CD4-positive, alpha-beta T cell treated with Interleukin-12 subunit alpha and Interleukin-12 subunit beta, for 1 hour (primary cell): ENCODE results near the gene VAPA.
"Not testable (repeated sequence)": the region's sequence is repeated elsewhere in the genome, so short reads cannot be mapped to it uniquely, and the experiment has no call there.

Experiments used
- DNase-seq: peaks from one replicate; pipeline ENCODE4 v3.0.0-alpha.2; 2020

The VAPA gene

DNA sequence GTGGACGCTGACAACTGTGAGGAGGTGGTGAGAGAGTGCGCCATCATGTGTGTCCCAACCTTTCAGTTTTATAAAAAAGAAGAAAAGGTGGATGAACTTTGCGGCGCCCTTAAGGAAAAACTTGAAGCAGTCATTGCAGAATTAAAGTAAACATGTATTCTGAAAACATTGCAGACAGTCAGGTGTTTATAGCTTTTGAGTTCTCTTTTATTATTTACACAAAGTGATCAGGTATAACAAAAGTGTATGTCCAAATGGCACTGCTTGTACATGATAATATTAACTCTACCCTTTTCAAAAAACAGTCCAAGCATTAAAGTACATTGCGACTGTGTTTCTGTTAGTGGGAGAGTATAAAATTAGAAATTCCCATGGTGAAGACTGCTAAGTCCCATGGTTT lies 25.8 kb upstream of the VAPA start:
- no peak for DNase-seq

DNA sequence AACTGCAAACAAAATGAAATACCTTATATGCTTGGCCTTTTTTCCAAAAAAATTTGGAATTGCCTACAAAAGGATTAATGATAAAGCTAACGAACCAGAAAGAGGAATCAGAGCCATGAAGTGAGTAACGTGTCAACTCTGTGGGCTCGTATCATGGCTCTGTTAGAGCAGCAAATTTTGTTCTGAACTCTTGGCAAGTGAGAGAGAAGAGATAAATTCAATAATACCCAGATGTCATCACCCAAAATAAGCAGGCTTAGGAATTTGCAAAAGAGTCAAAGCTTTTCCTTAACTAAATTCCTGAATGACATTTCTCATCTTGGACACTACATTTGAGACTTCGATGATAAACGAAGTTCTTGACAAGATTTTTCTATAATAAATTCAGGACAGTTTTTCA lies 23.6 kb upstream of the VAPA start:
- DNase-seq = no peak

DNA sequence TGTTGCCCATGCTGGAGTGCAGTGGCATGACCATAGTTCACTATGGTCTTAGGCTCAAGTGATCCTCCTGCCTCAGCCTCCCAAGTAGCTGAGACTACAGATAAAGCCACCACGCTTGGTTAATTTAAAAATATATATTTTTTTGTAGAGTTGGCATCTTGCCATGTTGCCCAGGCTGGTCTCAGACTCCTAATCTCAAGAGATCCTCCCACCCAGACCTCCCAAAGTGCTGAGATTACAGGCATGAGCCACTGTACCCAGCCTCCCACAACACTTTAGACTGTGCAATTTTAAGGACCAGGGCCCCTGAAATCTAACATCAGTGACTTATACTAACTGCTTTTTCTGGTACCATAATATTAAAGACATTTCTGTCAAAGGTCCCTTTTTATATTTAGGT lies 22.9 kb upstream of the VAPA start:
- DNase-seq = no peak

DNA sequence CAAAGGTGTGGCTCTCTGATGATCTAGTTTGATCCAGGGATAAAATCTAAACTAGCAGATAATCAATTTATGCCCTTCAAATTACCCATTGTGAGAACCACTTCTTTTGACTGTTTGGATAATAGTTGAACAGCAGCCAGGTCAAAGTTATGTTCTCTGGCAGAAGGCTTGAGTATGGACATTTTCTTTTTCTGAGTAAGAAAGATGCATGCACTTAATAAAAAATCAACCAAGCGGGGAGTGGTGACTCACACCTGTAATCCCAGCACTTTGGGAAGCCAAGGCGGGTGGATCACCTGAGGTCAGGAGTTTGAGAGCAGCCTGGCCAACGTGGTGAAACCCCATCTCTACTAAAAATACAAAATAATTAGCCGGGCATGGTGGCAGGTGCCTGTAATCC lies 22.3 kb upstream of the VAPA start:
- DNase-seq = not testable (repeated sequence)

DNA sequence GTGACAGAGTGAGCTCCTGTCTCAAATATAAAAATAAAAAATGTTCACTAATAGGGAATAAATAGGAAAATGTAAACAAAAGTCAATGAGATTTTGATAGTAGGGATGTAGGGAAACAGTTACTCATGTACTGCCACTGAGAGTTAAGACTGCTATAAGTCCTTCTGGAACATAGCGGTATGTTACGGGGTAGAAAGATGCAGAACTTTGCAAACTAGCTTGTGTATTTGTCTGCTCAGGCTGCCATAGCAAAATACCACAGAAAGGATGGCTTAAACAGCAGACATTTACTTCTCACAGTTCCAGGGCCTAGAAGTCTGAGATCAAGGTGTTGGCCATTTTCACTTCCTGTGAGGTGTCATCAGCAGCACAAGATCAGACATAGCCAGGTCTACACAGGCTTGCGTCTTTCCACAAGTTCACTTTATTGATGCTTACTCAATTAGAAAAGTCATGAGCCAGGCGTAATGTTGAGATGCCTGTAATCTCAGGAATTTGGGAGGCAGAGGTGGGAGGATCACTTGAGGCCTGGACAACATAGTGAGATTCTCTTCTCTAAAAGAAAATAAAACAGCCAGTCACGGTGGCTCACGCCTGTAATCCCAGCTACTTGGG lies 19.3 kb upstream of the VAPA start:
- DNase-seq = no peak

DNA sequence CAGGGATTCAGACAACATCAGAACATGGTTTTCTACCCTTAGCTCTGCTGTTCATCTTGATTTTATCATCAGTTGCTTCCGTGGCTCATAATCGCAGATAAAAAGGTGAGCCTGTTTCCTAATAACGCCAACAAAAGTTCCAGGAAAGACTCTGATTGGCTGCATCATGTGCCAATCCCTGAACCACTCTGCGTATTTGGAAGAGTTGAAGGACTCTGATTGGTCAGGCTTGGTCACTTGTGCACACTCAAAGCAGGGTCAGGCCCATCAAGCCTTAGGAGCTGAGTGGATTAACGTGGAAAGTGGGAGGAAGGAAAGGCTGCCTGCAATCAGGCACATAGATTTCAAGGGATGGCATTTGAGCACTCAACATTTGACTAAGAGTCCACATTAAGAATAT lies 16.7 kb upstream of the VAPA start:
- no peak for DNase-seq

DNA sequence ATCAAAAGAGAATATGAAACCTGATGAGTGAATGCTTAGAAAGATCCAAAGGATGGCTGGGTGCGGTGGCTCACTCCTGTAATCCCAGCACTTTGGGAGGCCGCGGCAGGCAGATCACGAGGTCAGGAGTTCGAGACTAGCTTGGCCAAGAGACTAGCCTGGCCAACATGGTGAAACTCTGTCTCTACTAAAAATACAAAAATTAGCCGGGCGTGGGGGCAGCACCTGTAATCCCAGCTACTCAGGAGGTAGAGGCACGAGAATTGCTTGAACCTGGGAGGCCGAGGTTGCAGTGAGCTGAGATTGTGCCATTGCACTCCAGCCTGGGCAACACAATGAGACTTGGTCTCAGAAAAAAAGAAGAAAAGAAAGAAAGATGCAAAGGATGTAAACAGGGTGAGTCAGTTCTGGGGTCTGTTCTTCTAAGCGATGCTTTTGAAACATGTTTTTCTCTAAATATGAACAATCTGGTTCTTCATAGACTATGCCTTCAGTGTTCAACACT lies 16.0 kb upstream of the VAPA start:
- DNase-seq = not testable (repeated sequence)

DNA sequence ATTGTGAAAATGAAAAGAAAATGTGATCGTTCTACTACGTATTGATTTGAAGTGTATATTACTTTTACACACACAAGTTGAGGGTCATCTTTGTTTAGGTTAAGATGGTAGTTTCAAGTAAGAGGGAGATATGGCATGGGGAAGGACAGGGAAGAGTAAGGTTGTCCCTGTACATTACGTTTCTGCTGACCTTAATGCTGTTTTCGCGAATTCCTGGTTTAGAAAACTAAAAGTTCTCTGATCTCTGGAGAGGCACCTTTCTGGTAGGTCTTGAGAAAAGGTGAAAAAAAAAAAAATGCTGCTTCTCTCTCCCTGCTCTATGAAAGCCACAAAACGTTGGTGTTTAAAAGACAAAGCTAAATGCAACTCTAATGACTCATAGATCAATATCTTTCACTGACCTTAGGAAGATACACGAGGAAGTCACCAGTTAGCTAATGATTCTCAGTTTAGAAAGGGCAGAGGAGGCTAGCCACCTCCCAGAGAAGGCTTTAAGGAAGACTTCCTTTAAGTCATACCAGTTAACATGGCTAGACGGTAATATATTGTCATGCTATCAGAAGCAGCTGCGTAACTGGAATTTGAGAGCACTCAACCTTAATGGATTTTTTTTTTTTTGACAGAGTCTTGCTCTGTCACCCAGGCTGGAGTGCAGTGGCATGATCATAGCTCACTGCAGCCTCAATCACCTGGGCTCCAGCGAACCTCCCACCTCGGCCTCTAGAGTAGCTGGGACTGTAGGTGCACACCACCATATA lies 14.8 kb upstream of the VAPA start:
- no peak for DNase-seq

DNA sequence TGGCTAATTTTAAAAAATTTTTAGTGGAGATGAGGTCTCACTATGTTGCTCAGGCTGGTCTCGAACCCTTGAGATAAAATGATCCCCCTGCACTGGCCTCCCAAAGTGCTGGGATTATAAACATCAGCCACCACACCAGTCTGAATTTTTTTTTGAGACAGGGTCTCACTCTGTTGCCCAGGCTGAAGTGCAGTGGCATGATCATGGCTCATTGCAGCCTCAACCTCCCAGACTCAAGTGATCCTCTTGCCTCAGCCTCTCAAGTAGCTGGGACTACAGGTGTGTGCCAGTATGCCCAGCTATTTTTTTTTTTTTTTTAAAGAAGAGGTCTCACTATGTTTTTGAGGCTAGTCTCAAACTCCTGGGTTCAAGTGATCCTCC lies 14.3 kb upstream of the VAPA start:
- not testable (repeated sequence) for DNase-seq

DNA sequence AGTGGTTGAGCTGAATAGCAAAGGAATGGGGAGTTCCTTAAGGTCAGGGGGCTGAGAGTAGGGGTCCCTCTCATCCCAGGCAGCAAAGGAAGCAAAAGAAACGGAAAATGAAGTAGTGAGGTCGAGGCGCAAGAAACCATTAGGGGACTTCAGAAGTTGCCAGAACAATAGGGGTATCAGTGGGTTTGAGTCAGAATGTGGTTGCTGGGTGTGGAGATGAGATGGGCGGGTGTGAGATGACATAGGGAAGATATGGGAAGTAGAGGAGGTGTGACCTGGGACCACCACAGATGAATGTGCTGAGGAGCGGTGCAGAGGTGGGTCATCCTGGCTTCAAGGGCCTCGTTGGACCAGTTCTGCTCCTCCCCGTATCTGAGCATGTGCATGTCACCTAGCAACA lies 13.1 kb upstream of the VAPA start:
- DNase-seq = no peak

DNA sequence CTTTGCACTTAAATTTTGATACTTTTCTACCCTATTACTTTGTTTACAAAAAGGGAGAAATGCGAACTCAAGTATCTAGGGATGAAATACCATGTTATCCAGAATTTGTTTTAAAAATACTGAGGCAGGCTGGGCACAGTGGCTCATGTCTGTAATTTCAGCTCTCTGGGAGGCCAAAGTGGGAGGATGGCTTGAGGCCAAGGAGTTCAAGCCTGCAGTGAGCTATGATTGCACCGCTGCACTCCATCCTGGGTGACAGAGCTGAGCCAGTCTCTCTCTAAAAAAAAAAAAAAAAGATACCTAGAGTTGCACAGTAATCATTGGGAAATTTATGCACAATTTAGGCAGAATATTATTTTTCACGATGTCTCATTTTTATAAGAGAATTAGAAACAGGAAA lies 12.4 kb upstream of the VAPA start:
- no peak for DNase-seq

DNA sequence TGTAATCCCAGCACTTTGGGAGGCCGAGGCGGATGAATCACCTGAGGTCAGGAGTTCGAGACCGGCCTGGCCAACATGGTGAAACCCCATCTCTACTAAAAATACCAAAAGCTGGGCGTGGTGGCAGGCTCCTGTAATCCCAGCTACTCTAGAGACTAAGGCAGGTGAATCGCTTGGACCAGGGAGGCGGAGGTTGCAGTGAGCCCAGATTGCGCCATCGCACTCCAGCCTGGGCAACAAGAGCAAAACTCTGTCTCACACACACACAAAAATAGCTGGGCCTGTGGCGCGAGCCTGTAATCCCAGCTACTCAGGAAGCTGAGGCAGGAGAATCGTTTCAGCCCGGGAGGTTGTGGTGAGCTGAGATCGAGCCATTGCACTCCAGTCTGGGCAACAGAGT lies 11.6 kb upstream of the VAPA start:
- not testable (repeated sequence) for DNase-seq

DNA sequence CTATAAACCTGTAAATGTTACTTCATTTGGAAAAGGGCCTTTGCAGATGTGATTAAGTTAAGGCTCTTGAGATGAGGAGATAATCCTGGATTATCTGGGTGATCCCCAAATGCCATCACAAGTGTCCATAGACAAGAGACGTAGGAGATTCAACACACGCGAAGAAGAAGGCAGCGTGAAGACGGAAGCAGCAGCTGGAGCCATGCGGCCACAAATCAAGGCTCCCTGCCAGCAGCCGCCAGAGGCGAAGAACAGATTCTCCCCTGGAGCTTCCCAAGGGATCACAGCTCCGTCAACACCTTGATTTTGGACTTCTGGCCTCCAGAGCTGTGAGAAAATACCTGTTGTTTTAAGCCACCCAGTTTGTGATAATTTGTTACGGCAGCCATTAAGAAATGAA lies 11.0 kb upstream of the VAPA start:
- DNase-seq = no peak

DNA sequence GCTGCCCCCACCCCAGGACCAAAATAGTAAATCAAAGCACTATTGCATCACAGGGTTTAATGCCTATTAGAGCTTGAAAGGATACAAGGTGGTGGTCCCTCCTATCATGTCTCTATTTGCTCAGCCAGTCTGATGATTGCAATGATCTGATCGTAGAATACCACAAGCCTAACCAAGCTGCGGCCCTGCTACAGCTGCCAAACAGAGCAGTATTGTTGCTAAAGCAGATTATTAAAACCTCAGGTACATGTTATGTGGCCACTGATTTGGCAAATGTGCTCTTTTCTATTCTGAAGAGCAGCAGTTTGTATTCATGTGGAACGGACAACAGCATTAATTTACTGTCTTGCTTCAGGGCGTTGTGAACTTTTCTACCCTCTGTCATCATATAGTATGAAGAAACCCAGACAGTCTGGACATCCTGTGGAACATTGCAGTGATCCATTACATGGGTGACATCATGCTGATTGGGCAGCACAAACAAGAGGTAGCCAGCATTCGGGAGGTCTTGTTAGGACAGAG lies 8.4 kb upstream of the VAPA start:
- DNase-seq = no peak

DNA sequence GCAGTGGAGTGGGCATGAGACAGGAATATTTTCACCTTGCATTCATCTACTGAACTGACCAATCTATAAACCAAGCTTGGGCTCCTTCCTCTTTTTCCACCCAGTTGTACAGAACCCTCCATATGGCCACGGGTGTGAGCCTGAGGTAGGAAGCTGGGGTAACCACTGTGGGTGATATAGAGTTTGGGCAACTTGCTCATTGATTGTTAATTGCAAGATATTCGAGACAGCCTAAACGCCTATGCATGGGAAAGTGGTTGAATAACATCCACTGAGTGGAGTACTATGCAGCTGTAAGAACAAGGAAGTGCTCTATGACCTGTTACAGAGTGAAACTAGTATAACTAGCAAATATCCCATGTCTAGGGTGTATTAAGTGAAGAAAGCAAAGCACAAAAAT lies 7.3 kb upstream of the VAPA start:
- no peak for DNase-seq

DNA sequence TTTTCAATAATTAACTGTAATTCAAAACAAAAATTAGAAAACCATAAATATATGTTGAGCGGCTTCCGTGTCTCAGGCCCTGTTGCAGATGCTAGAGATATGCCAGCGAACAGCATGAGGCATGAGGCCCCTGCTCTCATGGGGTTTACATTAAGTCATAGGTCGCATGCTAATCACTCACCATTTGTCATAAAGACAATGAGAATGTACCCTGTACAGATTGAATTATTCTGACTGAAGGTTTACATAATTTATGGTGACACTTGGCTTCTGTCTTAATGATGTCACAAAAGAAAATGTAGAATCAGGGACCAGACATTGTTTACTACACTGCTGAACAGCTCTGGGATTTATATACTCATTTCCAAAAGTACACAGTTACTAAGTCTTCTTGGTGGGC lies 5.9 kb upstream of the VAPA start:
- no peak for DNase-seq

DNA sequence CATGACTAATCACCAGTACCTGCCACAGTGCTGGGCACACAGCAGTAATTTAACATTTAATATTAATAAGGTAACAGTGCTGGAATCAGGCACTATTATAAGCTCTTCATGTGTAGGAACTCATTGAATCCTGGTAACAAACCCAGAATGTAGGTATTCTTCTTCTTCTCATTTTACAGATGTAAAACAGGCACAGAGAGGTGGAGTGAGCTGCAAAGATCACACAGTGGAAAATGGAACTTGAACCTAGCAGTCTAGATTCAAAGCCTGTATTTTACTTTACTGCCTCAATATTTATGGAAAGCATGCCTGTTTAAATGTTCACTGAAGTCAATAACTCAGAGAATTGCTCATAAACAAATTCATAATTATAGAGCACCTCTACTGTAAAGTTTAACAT lies 3.7 kb upstream of the VAPA start:
- DNase-seq = no peak

DNA sequence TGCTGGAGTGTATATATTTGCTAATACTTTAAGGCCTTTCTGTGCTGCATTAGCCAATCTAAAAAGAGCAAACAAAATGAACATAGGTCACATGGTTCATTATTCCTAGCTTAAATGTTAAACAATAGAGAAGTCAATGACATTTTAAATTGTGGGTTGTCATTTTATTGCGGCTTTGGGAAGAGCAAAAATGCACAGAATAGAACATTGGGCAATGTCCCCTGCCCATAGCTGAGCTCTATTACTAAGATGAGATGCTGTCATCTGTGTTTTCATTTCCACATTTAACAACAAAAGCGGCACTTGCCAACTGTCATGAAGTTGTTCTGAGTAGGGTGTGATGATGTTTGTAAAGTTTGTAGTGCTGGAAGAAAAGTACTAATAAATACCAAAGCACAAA lies 3.2 kb upstream of the VAPA start:
- no peak for DNase-seq

DNA sequence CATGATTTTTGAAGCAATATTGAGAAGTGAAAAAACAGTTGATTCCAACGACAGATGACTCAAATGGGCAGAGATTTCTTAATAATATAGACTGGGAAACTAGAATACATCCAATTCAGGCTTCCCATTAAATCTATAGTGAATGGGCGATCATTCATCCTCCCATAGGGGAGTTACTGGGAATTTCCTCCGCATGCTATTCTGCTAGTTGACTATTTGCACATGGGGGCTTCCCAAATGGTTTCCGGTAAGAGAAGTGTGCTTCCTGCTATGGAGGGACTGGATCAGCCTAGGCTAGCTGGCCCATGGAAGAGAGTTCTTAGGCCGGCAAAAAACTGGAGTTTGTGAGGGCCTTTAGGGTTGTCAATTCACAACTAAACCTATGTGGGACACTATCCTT lies 2.6 kb upstream of the VAPA start:
- DNase-seq = no peak

DNA sequence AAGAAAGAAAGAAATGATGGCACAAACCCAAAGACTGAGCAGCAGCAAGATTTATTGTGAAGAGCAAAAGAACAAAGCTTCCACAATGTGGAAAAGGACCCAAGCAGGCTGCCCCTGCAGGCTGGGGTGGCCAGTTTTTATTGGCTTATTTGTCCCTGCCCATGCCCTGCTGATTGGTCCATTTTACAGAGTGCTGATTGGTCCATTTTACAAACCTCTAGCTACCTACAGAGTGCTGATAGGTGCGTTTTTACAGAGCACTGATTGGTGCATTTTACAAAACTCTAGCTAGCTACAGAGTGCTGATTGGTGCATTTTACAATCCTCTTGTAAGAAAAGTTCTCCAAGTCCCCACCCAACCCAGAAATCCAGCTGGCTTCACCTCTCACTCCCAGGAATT lies 1.5 kb upstream of the VAPA start:
- DNase-seq = peak; percentile 15

DNA sequence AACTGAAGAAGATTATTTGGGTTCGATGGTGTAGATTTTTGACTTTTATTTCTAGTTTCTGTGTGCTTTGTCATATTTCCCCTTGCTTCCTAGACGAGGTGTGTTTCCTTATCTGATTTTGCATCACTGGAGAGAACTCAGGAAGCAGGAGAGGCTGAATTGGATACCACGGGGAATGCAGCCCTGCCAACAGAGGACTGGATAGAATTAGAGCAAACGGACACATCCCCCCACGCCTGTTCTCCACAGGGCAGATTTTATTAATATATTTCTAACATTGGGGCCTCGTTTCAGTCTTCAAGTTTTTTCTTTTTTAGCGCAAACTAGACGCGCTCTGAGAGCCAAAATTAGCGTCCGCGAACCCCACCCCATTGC lies 678 bp upstream of the VAPA start:
- no peak for DNase-seq

DNA sequence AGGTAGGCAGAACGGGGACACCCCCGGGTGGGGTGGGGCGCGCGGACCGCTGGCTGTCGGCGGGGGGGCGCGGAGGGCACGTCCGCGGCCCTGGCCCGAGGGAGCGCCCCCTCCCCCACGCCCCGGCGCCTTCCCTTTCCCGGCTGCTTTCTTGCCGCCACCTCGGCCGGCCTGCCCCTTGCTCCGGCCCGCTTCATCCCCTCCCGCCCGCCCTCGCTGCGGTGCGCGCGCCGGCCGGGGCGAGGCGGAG lies 443 bp downstream of the VAPA start:
- DNase-seq = peak; percentile 40

DNA sequence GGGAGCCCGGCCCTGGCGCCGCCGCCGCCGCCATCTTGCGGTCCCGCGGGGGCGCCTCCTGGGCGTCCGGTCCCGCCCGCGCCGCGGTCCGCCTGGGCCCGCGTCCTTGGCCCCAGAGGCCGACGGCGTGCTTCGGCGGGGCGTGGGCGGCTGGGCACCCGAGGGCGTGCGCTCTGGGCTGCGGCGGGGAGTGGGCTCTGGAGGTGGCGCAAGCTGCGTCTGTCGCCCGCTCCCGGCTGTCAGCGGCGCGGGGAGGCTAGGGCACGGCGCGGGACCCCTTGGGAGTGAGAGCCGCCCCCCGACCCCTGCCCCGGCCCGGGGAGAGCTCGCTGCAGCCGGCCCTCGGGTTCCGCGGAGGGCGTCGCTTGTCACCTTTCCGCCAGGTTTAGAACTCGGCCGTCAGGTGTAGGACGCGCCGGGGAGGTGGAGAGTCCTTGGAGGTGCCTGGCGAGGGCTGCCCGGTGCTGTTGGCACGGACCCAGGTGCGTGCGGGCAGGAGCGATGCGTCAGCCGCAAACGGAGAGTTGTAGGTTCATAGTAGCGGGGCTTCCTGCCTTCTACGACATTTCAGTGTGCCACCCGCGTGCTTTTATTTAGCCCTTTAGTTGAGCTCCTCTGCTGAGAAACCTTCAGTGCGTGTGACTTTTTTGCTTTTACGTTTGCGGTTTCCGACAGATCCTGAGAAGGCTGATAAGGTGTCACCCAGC lies 921 bp downstream of the VAPA start:
- DNase-seq = peak; percentile 80

DNA sequence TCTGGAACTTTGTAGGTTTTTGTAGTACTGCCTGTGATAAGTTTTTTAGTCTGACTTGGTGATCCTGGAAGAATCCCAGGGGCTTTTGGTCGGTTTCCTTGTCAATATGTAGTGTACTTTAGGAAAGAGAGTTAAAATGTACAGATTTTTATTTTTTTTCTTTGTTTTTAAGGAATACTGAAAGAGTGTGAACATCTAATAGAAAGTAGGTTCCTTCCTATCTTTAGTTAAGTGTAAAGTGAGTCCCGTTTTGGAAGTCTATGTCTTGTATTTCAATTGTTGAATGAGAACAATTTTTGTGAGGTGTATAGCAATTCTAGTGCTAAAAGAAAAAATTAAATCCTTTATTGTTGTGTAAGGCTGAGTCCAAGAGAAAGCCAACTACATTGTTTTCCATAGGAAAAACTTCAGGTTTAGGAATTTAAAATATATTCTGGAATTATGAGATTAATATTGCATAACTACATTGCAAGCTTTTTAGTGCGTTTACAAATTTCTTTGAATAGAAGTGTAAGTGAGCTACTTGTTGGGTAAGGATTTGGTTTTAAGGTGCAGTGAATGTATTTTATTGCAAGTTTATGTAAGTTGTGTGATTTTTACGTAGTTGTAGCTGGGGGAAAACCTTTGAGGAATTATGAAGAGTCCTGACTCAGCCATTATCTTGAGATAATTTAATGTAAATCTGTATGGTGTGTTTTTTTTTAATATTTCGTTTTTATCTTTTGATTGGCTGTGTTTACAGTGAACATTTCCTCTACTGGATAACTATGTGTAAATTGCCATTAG lies 1.7 kb downstream of the VAPA start:
- no peak for DNase-seq
